Amniotic epithelial cell (primary cell): Measurements from ENCODE around the gene RHOG.
"Not testable (repeated sequence)": the region's sequence is repeated elsewhere in the genome, so short reads cannot be mapped to it uniquely, and the experiment has no call there.

Experiments
- DNase-seq: peaks from one replicate; pipeline ENCODE4 v3.0.0-alpha.2; 2010; ENCODE audit warnings: low read depth

RHOG gene

DNA sequence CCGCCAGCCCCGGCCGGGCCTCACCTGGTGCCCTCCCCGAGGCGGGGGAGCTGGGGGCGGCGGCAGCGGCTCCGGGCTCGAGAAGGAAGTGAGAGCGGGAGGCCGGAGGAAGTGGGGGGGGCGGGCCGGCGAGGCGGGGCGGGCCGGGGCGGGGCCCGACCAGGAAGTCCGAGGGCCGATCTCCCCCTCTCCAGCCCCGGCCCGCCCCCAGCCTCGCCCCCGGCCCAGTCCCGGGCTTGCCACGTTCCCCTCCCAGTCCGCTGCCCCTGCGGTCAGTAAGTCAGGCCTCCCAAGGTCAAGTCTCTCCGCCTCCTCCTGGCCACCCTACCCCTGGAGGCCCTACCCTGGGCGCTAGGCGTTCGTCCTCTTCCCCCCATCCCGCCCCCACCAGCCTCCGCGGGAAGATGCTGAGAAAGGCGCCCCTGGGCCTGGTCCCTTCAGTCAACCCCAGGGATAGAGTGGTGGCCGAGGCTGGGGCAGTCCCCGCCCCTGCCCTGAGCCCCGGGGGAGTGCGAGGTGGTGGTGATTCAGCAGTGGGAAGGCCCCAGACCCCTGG is at the start of gene RHOG:
Gene RHOG (minus strand): TSS at position 90 of the 556 bp plus-strand sequence. CDS start 12,821 bp downstream, outside the sequence.
- DNase-seq, result peak; percentile 88

DNA sequence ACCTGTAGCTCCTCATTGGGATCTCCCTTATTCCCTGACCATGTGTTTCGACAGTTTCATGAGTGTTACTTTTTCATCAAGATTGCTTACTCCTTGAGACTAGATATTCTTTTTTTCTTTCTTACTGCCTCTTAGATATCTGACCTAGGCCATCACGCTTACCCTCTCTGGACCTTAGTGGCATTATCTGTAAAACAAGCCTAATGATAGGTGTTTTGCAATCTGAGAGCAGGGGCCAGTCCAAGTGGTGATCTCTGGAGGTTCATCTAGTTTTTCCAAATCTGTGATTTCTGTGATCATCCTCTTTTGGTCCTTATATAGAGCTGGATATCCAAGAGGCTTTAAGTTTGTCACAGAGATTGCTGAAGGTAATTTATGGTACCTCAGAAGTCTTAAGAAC is 49.3 kb upstream of the RHOG start:
- DNase-seq, result no peak

DNA sequence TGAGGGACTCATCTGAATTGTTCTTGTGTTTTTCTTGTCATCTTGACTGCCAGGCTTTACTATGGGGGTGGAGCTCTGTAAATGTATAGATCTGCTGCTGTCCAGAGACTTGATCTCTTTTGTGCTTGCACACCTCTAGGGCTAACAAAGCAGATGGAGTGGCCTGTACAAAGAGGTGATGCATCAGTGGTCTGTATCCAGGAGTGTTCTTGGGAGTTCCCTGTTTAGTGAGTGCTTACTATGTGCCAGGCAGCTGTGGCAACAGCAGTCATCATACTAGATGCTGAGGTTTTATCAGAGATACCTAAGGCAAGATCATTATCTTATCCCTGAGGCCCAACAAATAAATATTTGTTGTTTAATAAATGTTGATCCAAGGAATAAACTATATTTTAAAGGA is 48.1 kb upstream of the RHOG start:
- no peak for DNase-seq

DNA sequence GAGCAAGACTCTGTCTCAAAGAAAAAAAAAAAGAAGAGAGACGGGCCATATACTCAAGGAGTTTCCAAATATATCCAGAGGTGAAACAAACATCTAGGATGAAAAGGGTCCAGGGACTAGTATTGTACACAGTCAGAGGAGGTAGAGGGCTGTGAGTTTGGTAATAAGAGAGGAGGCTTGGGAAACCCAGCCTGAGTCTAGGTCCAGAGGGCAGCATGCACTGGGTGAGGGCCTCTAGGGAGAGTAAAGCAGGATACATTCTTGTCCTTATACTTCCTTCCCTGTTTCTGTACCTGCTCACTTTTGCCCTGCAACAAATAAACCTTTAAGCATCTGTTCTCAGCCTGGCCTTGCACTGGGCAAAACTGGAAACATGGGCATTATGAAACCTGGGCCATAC is 46.2 kb upstream of the RHOG start:
- DNase-seq, result no peak

DNA sequence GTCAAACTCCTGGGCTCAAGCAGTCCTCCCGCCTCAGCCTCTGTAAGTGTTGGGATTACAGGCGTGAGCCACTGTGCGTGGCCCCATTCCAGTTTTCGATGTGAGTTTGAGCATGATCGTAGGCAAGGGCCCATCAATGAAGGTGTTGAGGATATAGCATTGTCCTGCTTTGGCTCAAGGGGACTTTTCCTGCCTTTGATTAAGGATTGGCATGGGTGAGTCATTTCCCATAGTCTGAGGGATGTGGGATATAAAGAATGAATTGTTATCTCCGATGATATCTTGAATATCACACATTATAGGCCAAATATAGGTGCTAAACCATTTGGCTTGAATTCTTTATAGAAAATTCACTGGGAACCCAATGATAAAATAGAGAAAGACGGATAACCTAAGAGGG is 45.1 kb upstream of the RHOG start:
- DNase-seq, result no peak

DNA sequence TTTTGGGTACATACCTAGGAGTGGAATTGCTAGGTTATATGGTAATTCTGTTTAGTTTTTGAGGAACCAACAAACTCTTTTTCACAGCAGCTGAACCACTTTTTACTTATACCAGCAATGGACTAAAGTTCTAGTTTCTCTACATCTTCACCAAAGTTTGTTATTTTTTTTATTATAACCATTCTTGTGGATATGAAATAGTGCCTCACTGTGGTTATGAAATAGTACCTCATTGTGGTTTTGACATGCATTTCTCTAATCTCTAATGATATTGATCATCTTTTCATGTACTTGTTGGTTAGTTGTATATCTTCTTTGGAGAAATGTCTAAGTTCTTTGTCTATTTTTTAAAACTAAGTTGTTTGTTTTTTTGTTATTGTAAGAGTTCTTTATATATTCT is 41.9 kb upstream of the RHOG start:
- DNase-seq, result no peak

DNA sequence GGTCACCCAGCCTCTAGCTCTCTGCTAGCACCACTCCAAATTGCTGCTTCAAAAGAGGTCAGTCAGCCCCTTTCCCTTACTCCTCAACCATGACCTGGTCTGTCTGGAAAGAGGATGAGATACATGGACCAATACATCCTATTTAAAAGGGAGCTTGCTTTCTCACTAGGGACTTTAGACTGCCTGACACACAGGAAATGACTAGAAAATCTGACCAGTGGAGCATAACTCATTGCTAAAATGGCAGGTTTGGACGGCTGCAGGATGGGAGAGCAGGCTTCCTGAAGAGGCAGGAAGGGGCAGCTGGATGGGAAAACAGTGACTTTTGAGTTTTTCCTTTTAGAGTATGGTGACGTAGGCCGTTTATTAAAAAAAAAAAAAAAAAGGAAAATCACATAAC is 40.0 kb upstream of the RHOG start:
- DNase-seq, result no peak

DNA sequence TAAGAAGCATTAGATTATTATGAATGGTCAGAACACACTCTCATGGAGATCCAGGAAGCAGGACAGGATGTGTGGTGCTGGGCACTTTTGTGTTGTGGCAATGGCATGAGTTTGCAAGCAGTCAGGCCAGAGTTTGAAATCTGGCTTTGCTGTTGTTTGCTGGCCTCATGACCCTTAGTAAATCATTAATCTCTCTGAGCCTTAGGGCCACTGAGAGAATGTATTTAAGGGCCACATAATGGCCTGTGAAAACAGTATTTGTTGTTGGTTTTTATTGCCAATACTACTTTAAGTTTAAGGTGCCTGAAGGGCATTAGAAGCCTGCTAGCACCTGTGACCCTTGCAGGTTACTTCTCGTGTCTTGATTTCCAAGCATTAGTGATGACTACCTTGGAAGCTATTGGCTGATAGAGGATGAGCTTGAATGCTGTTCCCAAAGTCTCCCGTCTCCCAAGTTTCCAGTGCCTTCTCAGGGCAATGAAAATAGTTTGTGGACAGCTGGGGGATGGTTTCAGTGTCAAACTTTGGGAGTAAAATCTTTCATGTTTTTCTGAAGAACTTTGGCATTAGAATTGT is 39.3 kb upstream of the RHOG start:
- DNase-seq, result no peak

DNA sequence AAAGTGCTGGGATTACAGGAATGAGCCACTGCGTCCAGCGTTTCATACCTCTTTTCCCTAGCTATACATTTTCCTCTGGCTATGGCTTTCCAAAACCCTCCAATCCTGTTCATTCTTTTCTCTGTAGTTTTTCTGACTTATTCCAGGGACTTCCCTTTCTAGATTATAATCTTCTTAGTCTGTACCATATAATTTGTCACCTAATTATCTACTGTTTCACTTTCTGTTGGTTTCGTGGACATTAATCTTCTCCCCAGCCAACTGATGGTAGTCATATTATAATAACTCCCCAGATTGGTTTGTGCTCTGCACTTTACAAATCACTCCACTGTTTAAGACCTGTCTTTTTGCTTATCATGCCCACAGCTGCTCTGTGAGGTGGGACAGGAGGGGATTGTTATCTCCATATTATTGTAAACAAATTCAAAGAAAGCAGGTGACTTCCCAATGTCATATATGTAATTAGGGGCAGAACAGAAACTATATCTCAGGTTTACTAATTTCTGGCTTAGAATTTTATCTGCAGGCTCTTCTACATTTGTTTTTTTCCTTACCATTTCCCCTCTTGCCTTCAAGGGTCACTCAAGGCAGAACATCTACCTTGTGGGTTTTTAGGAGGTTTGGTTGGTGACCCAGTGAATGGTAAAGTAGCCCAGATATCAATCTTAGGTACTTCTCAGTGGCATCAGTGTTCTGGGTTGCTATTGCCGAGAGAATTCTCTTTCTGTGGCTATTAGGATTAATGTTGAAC is 38.6 kb upstream of the RHOG start:
- DNase-seq, result no peak

DNA sequence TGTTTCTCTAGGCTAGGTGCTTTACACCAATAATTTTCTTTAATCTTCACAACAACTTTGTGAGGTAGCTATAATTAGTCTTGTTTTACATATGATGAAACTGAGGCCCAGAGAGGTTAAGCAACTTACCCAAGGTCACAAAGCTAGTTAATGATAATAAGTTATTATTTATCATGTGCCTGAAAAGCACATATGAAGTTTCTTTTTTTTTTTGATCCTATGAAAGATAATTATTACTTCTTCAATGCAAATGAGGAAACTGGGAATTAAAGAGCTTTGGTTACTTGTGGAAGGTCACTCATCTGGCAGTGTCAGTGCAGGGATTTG is 37.5 kb upstream of the RHOG start:
- no peak for DNase-seq

DNA sequence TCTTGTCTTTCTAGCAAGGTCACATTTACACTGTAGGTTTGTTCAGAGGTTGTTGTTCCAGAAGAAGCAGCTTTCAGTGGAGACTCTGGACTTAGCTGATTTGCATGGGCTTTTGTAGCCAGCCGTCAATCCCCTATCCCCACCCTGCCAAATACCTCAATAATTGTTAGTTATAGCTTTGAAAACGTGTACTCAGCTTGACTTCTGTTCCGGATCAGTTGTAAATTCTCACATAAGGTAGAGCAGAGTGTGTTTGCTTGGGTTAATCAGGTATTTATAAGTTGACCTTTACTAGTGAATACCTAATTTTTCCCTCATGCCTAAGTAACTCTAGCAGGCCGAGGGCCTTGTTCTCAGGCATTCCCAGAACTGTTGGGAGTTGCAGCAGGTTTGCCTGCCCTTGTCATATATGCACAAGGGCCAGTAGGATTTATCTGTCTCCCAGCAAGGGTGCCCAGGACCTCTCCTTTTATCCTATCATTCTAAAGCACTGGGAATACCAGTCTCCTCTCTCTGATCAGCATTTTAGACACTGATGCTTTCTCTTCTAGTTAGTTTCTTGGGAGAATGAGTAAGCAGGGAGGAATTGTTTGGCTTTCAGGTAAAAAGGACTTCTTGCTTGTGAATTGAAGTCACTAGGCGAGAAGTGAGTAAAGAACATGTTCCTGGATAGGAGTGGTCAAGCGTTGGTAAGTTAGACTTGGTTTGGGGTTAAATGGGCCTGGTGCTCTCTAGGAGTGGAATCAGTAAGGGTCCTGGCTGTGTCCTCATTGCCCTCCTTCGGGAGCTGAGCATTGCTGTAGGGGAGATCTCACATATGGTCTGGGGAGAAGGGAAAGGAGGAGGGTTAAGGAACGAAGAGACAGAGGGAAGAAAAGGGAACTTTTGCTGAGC is 36.9 kb upstream of the RHOG start:
- DNase-seq, result no peak

DNA sequence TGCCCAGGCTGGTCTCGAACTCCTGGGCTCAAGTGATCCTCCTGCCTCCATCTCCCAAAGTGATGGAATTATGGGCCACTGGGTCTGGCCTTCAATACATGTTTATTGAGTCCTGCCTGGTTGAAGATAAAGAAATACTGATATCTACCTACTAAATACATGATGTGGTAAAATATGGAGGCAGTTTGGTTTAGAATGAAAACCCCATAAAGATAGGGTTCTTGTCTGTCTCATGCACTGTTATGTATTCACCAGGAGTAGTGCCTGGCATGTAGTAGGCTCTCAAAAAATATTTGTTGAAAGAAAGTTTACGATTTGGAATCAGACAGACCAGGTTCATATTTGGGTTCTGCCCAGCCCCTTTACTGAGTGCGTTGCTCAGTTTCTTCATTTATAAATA is 35.9 kb upstream of the RHOG start:
- DNase-seq, result no peak

DNA sequence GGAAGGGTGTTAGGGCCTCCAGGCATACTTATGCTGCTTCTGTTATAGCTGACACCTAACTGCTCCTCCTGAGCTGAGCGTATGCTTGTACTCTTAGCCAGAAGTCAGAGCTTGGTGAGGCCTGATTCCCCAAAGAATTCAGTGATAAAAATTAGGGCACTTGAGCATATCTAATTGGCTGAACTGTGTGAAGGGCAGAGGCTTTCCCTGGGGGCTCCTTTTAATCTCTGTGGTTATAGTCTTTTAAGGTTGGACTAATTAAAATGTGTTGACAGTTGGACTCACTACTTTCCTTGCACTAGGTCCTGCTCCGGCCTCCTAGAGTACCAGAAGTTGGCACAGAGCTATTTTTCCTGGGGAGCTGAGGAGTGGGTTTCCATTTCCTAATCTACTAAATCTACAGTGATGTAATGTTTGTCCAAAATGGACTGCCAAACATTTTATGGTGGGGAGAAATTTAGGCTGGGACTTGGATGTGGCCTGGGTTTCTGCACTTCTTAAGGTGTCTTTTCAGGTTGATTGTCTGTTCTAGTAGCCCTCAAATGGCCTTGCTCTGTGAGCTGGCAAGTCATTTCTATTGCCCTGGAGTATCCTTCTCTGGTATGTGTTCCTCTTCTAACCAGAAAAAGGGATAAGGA is 33.1 kb upstream of the RHOG start:
- DNase-seq, result no peak

DNA sequence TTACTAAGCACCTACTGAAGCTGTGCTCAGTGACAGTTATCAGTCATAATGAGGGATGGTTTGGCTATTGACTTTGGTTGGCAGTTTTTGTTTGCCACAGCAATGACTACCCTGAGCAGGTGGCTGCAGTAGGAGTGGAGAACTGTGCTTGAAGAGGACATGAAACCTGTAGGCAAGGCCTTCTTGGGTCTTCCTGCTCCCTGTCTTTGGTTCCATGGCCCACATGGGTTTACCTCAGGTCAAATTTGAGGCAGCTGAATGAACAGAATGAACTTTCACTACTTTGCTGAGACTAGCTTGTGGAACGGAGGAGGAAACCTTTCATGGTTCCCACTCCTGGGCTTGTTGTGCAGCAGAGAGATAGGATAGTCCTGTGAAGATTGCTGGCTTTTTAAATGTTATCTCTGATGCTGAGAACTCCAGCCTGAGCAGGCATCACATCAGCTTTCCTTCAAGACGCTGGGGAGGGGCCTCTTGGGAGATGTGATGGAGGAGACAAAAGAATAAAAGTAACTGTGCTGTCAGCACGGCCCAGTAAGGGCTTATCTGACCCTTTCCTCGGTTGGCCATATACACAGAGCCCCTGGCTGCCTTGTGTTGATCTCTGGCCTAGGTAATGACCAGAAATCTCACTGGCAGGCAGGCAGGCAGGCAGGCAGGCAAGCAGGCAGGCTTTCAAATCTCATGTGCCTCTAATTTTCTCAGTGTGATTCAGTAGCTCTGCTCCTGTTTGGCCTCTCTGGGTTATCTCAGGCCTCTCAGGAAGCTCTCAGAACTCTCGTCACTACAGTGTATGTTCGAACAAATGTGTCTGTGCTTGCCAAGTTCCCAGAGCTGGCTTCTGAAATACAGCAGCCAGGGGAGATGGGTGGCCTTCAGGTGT is 26.7 kb upstream of the RHOG start:
- DNase-seq, result peak; percentile 70

DNA sequence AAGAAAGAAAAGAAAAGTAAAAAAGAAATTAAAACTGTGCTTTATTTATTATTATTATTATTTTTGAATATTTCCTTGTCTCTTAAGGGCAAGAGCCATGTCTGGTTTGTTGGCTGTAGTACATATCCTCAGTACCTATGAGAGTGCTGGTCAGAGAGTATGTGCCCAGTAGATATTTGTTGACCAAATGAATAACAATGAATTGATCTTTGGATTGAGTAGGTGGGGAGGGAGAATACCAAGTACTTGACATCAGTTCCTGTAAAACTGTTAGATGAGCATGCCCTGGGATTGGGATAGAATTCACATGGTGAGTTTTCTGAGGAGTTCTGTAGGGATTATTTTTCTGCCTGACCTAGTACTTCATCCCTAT is 26.1 kb upstream of the RHOG start:
- DNase-seq, result no peak

DNA sequence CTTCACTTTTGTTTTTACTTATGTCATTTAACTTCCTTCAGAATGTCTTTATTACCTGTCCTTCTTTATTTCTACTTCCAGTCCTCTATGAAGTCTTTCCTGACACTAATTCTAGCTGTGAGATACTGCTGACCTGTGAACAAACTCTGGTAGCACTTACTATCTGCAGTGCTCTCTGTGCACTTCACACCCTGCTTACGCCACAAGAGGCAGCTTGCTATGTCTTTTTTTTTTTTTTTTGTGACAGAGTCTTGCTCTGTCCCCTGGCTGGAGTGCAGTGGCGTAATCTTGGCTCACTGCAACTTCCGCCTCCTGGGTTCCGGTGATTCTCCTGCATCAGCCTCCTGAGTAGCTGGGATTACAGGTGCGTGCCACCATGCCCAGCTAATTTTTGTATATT is 25.4 kb upstream of the RHOG start:
- no peak for DNase-seq

DNA sequence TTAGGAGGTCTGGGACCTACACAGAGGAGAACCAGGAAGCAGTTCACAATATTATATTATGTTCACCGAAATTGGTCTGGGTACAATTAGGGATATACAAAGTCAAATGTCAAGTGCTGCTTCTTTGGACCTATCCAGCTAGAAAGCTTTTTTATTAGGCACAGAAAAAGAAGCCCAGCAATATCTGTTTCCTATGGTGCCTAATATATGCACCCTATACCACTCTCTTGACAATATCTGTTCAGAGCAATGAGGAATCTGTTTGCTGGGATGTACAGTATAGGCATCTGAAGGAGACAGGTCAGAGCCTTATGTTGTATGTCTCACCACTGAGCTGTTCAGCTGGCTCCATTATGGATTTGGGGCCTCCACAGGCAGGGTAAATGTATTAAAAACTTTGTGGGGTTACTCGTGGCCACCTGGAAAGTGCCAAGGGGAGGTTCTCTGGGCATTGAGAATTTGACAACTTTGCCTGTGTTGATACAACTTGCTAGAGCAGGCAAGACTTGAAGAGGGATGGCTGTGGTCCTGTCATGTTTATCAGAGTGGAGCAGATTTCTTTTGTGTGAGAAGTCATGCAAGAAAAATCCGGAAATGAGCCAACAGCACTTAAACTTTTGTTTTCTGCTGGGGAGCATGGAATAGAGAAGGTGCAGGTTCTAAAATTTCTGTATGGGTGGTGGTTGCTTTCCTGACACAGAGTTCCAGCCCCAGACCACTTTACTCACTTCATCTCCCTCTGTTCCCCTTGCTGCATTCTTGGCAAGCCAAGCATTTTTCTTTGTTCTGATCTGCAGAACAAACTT is 24.8 kb upstream of the RHOG start:
- DNase-seq, result peak; percentile 74

DNA sequence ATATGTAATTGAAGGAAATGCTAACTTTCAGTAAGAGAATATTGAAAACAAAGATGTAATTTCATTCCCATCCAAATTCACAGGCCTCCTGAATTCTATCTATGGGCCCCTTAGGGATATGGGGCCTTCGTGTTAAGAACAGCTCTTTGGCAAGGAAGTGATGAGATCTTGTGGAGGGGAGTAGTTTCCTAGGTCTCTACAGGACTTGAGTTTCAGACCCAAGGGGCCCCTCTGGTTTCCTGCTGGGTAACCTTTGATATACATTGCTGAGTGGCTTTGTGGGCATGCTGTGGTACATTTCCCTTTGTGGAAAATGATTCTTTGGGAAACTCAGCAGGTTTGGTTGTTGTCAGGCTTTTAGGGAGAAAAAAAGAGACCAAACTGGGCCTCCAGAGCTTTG is 20.9 kb upstream of the RHOG start:
- no peak for DNase-seq

DNA sequence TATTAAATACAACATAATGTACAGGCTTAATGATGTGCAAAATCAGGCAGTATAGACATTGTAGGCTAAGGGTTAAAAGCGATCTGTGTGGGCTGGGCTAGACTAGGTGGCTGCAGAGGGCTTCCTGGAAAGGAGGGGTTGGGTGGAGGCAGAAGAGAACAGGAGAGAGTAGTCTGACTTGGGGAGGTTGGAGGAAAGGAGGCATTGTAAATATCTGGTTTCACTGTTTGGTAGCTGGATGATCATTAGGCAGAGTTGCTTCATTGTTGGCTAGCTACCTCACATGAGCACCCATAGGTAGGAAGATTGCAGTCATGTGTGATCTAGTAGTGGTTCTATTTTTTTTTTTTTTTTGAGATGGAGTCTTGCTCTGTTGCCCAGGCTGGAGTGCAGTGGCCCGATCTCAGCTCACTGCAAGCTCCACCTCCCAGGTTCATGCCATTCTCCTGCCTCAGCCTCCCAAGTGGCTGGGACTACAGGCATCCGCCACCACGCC is 20.2 kb upstream of the RHOG start:
- DNase-seq, result not testable (repeated sequence)

DNA sequence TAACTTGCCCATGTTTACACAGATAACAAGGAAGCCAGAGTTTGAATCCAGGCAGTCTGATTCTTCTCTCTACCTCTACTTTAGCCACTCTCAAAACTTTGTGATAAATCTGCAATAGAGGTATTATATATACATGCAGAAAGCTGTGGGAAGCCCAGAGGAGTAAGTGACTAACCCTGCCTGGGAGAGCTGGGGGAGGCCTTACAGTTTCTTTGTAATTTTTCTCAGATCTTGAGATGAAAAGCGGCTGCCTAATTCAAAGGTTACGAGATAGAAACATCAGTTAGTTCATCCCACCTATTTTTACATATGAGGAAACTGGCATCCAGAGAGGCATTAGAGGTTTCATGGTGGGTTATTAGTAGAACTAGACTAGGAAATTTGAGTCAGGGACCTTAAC is 19.6 kb upstream of the RHOG start:
- DNase-seq, result peak; percentile 31
